ENCODE results near the gene KPTN.
"Not testable (repeated sequence)": the region's sequence is repeated elsewhere in the genome, so short reads cannot be mapped to it uniquely, and the experiment has no call there.

KPTN gene

DNA sequence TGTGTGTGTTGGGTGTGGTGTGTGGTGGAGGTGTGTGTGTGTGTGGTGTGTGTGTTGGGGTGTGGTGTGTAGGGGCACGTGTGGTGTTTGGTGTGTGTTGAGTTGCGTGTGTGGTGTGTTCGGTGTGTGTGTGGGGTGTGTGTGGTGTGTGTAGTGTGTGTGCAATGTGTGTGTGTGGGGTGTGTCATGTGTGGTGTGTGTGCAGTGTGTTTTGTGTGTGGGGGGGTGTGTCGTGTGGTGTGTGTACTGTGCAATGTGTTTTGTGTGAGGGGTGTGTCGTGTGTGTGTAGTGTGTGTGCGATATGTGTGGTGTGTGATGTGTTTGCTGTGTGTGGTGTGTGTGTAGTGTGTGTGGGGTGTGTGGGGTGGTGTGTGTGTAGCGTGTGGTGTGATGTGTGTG is 6.0 kb upstream of the KPTN start:
- no peak for FAIRE-seq

DNA sequence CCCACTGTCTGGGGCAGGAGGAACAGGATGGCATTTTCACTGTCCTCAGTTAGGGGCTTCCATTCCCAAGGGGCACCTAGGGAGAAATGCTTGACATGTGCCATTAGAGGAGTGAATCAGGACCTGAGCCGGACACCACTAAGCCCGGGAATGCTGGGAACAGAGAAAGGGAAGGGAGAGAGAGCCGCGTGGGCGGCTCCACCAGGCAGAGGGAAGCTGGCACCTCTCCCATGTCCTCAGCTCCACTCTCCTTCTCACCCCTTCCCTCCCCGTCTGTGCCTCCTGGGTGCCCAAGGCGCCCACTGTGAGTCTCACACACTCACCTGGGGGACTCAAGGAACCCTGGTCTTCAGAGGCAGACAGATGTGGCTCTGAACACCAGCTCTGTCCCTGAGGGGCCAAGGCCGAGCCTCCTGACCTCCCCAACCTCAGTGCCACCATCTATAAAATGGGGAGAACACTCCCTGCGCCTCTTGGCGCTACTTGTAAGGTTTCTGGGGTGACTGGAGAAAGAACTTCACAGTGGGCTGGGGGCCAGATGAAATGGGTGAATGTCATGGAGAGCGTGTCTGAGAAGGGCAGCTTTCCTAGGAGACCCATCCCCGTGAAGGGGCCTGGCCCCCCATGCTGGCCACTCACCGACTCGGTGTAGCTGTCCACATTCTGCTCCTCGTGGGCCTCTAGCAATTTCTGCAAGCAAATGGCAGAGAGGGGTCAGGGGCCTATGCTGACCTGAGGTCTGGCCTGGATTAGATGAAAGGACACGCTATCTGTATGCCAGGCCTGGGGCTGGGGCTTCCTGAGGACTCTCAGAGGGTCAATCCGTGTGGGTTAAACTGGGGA is 5.3 kb upstream of the KPTN start:
- no peak for FAIRE-seq

DNA sequence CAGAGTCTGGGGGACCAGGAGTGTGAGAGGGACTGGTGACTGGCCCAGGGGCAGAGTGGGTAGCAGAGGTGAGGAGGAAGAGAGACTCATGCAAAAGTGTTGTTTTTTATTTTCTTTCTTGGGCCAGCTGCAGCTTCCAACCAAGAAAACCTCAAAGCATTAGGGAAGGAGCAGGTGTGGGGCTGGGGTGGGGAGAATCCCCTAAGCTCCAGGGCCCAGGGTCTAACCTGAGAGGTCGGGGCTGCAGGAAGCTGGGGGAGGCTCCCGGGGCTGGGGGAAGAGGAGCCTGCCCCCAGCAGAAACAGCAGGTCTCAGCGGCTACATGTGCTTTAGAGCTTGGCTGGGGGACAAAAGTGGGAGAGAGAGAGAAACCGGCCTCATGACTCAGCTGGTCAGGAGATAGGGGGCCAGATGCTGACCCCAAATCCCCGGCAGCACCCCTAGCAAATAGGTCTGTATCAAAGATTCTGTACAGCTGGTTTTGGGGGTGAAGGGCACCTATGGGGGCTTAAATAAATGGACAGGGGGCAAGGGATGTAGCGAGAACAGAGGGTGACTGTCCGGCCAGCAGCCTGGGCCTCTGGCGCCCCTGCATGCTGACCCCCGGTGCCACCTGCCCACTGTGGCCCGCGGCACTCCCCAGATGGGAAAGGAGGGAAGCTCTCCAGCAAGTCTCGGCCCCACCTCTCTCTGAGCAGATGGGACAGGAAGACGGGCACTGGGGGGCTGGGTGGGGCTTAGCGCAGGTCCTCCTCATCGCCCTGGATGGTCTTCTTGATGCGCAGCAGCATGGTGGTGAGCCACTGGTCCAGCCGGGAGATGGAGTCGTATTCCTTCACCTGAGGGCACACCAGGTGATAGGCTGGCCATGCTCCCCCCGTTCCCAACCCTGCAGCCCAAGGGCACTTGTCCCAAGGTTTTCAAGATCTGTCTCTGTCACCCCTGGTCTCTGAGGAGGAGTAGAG is 3.8 kb upstream of the KPTN start:
- no peak for FAIRE-seq

DNA sequence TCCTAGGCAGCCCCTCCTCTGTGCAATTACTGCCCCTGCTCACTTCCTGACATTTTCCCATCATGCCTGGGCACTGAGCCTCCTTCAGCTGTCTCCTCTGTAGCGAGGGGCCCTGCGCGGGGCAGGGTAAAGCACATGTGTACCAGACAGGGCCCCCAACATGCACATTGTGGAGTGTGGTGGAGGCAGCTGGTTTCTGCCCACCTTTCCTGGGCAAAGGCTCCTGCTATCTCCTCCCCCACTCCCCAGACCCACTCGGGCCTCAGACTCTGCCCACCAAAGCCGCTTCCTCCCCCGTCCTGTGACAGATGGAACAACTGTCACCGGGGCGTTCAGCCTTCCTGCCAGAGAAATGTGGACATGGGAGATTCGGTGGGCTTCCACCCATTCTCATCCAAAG is 2.9 kb upstream of the KPTN start:
- no peak for FAIRE-seq

DNA sequence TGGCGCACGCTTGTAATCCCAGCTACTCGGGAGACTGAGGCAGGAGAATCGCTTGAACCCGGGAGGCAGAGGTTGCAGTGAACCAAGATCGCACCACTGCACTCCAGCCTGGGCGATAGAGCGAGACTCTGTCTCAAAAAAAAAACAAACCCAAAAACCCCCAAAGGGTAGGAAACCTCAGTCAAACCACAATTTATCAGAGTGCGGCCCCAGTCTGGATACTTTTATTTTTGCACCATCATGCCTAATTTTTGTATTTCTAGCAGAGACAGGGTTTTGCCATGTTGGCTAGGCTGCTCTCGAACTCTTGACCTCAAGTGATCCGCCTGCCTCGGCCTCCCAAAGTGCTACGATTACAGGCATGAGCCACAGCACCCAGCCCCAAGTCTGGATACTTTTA is 2.2 kb upstream of the KPTN start:
- FAIRE-seq: not testable (repeated sequence)

DNA sequence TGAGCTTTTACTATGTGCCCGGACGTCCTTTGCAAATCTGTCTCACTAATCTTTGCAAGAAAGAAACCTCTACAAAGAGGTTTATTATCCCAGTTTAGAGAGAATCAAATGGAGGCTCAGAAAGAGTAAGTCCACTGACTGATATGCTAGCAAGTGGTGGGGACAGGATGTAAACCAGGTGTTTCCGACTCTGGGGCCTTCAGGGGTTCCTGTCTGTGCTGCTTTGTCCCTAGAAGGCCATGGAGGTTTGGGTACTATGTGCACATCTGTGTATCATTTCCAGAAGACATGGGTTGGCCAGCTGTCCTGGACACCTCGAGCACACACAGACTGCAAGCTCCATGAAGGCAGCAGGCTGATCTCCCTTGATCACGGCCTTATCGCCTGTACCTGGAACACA is 1.2 kb upstream of the KPTN start:
- FAIRE-seq: no peak

DNA sequence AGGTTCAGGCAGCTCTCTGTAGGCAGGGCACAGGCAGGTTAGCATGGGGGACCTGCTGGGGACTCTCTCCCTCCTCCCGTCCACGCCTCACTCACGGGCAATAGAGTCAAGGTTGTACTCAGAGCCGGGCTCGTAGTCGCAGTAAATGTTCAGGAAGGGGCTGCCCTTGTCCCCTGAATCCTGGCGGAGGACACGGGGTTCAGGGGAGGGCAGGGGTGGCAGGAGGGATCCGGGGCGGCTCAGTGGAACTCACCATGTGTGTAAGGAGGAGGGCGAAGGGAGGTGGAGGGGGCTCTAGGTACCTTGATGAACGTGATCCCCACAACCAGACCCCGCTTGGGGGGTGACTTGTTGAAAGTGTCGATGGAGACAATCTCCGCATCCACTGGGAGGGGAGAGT is 819 bp downstream of the KPTN start:
- FAIRE-seq: no peak

DNA sequence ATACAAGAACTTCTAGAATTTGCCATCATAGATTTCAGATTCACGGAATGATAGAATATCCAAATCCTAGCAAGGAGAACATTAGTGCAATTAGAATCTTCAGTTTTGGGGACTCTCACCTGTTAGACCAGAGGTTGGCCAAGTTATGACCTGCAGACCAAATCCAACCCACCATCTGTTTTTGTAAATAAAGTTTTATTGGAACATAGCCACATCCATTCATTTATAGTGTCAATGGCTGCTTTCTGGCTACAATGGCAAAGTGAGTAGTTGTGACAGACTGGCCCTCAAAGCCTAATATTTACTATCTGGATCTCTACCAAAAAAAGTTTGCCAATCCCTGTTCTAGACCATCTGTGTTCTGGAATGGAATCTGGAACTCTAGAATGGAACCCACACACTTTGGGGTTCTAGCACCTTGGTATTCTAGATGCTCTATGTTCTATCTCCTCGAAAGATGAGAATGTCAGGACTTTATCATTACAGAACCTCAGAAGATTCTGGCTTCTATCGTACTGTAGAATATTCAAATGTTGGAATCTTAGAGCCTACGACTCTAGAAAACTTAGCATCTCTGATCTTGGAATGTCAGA is 2.5 kb downstream of the KPTN start:
- no peak for FAIRE-seq

DNA sequence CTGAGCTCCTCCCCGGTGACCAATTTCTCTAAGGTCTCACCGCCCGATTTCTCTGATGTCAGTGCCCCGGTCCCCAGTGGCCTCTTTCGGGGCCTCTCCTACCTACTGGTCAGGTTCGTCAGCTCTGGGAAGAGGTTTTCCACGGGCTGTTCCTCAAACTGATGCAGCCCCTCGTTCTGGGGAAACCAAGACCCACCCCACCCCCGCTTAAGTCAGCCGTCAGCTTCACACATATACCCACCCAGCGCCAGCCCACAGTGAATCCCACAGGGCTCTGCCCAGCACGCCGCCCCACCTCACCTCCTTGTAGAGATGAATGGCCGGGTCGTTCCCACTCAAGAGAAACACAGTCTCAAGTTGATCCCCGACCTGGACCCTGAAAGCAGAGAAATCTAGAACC is 3.4 kb downstream of the KPTN start:
- no peak for FAIRE-seq

DNA sequence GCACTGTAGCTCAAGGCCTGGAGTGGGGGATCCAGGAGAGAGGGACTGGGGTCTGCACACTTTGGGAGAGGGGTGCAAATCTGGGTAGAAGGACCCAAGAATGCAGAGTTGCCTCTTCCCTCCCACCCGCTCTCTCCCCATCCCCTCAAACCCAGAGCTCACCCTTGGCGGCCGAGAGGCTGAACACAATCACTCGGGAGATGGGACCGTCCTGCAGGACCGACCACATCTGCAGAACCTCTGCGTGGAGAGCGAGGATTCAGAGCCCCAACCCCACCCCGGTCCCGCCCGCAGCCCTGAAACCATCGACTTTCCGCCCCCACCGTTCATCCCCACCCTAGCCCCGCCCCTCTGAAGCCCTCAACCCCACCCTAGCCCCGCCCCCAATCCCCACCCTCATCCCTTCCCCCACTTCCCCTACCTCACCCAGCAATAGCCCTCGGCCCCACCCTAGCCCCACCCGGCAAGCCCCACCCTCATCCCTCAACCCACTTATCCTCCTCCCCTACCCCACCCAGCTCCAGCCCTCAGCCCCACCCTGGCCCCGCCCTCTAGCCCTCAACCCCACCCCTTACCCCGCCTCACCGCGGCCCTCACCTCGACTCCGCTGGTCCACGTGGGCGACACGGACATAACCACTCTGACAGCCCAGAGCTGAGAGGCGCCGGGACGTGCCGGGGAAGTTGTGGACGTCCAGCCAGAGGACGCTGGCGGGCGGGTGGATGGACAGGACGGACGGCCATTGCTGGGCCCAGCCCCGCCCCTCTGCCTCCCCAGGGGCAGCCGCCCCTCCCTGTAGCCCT is 4.1 kb downstream of the KPTN start:
- no peak for FAIRE-seq

DNA sequence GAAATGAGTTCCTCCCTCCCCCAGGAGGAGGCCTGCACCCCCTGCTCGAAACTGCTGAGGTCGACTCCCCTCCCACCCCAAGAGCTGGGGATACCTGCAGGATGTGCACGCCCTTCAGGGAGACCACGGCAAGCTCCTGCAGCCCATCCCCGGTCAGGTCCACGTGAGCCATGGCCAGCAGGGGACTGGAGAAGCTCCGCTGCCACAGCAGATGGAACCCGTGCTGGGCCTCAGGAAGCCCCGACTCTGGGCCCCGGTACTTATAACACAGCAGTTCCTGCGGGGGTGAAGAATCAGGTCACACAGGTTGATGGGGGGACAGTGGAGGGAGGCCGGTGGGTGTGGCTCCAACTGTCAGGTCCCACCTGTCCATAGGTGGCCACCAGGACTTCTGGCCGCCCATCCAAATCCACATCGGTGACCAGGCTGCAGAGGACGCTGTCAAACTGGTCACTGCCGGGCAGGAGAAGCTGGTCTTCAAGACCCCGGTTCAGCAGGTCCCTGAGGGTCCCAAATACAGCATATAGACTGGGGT is 7.5 kb downstream of the KPTN start:
- FAIRE-seq: no peak

DNA sequence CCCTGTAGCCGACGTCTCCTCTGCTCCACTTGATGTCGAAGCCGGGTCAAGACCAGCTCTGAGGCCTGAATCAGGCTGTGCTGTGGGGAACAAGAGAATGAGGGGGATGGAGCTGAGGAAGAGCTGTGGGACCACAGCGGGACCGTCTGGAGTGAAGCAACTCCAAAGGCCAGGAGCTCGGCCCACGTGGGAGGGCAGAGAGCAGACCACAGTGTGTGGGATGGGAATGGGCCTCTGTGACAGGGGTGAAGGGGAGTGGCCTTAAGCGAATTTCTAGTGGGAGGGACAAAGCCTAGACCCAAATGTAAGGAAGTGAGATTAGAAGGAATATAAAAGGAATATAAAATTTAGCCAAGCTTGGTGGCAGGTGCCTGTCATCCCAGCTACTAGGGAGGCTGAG is 8.6 kb downstream of the KPTN start:
- FAIRE-seq: no peak

DNA sequence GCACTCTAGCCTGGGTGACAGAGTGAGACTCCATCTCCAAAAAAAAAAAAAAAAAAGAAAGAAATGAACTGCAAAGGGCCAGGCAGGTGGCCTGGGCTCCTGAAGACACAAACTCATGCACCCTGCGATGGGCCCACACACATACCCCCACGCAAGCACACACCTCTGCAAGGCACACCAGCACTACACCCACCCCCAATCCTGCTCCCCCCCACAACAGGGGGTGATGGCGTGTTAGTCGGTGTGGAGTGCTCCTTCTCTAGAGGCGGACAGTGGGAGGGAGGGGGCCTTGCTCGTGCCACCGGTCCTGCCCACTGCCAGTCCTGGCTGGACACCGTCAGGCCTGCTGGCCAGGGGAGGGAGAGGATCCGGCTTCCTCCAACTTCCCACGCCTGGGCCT is 10.7 kb downstream of the KPTN start:
- no peak for FAIRE-seq

DNA sequence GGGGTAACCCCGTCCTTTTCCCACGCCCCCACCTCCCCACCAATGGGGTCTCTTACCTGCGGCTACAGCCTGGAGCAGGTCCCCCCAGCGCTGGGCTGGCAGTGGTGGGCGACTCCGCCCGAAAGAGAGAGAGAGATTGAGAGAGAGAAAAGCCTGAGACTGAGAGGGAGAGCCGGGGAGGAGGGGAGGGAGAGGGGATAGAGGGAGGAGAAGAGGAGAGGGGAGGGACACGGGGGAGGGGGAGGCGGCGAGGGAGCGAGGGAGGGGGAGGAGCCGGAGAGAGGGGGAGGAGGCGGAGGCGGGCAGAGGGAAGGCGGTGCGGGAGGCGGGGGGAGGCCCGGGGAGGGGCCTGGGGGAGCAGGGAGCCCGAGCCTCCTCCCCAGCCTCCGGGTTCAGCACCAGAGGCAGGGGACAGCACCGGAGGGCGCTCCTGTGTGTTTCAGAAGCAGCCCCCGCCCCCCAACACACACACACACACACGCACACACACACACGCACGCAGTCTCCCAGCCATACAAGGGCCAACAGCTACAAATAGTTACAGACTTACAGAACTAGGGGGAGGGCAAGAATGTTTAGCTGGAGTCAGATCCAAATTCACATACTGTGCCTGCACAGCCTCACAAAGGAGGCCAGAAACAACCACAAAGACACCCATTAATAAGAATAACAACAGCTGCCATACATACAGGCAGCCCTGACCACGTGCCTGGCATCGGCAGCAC is 12.1 kb downstream of the KPTN start, which contains the start of gene SLC8A2:
Gene SLC8A2 (minus strand): TSS at position 161 of the 725 bp plus-strand sequence. CDS start 5,490 bp downstream, outside the sequence.
- FAIRE-seq: no peak

DNA sequence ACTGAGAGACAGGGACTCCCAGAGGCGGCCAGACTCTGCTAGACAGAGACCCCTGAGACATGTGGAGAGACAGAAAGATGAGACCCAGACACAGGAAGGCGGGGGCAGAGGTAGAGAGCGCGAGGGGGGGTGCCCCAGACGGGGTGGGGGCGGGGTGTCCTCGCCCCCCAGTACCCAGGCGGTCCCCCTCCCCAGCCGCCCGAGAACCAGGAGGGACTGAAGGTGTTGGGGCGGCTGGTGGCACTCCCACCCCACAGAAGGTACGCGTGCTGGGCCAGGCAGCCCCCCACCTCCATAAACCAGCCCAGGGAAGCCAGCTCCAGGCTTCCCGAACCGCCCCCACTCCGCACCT is 12.7 kb downstream of the KPTN start:
- FAIRE-seq: no peak

DNA sequence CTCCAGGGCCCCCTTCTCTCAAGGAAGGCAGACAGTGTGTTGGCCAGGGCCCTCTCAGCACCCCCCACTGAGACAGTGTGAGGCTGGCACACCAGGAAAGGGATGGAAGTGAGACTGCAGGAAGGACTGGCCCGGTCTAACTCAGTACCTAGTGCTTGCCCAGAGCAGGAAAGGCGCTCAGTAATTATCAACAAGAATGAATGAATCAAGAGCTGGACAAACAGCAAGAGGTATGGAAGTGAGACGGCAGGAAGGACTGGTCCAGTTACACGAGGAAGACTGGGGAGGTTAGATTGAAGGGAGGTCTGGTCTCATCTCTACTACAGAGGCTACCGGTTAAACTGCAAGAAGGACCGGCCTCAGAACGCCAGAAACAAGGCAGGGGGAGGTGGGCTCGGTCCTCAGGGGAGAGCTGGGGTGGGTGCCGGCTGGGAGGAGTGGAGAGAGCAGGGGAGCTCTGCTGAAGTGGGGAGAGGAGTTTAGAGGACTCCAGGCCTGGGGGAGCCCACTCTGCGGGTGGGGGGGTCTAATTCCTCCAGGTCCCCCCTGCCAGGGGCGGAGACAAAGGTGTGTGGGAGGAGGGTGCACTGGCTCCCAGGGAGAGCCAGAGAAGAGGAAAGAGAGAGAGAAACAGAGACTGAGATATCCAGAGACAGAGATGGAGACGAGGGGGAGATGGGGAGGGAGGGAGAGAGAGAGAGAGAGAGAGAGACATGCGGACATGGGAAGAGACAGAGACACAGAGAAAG is 13.4 kb downstream of the KPTN start:
- no peak for FAIRE-seq

DNA sequence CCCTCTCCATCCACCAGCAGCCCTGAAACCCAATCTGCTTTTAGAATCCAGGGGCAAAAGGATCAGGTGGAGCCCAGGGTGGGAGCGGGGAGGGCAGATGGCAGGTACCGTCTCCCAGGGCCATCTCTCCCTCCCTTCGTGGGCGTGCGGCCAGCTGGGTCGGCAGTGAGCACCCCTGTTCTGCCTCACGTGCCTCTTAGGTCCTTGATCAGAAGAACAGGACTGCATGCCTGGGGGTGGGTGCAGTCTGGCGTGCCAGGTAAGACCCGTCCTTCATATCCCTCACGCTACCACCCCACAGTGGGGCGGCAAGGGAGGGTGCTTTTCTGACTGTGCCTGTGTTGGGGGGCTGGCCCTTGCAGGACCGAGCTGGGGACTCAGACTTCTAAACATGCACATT is 14.3 kb downstream of the KPTN start:
- no peak for FAIRE-seq

DNA sequence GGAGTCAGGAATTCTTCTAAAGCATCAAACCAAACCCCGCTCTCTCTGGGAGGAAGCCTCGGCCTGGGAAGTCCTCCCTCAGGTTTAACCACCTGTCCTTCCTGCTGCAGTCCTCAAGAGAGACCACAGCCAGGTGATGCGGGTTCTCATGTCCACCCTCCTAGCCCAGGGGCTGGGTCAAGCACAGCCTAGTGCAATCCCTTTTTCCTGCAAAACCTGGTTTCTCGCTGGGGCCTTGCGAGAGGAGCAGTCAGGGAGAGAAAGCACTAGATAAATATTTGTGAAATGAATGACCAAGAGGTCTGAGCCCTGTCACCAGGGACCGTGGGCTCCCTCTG is 14.7 kb downstream of the KPTN start:
- no peak for FAIRE-seq

DNA sequence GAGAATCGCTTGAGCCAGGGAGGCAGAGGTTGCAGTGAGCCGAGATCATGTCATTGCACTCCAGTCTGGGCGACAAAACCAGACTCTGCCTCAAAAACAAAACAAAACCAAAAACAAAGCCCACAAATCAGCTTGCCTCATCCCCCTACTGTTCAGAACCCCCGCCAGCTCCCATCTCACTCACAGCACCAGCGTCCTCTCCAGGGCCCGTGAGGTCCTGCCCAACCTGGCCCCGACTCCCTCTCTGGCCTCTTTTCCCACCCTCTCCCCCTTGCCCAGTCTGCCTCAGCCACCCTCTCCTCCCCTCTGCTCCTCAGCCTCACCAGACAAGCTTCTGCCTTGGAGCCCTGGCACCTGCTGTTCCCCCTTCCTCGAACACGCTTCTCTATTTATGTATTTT is 16.1 kb downstream of the KPTN start:
- no peak for FAIRE-seq

DNA sequence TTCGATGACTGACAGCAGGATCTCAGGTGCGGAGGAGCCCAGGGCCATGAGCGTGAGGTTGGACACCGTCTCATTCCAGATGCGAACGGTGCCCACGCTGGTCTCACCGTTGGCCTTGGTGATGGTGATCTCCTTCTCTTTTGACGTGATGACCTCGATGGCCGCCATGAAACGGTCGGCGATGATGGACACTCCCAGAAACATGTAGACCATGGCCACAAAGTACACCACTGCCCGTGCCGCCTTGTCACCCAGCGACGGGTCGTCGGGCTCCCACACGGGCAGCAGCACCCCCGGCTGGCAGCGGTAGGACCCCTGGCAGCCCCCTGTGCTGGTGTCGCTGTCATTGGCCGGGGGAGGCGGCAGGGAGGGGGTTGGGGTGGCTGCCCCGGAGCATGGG is 18.1 kb downstream of the KPTN start:
- FAIRE-seq: no peak
